ENCODE data around the gene MTA1.

MTA1 gene

DNA sequence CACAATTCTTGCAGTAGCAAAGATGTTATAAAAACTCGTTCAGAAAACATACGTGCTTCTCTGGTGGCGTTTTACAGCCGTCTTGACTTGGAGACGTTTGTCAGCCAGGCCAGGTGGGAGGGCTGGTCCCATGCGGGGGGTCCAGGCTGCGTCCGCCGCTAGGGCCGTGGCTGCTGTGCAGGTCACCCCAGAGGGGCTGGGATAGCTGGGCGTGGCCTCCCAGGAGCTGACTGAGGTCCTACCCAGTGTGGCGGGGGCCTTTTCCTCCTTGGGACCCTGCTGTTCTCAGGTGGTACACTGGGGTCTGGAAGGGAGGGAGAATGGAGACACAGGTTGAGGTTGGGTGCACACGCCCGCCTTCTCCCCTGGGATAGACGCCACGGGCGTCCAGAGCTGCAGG, 25.2 kb downstream of the MTA1 start:
- Histone ChIP-seq H3K4me3 (ENCODE audit: low read depth, low read length) (no peak overlapping the region), H3K36me3 (peaks cover 13% of the 10 kb centered on the region), H3K9me3 (ENCODE audit: severe bottlenecking) (no peaks in the 10 kb centered on the region), H3K27ac (no peak overlapping the region), H3K27me3 (ENCODE audit: insufficient read depth, low read depth, severe bottlenecking) (no peaks in the 10 kb centered on the region)
- TF ChIP-seq, protein P1, sequence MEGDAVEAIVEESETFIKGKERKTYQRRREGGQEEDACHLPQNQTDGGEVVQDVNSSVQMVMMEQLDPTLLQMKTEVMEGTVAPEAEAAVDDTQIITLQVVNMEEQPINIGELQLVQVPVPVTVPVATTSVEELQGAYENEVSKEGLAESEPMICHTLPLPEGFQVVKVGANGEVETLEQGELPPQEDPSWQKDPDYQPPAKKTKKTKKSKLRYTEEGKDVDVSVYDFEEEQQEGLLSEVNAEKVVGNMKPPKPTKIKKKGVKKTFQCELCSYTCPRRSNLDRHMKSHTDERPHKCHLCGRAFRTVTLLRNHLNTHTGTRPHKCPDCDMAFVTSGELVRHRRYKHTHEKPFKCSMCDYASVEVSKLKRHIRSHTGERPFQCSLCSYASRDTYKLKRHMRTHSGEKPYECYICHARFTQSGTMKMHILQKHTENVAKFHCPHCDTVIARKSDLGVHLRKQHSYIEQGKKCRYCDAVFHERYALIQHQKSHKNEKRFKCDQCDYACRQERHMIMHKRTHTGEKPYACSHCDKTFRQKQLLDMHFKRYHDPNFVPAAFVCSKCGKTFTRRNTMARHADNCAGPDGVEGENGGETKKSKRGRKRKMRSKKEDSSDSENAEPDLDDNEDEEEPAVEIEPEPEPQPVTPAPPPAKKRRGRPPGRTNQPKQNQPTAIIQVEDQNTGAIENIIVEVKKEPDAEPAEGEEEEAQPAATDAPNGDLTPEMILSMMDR (IDR thresholded peaks at IDR 0.05; ENCODE audit: low read depth, low read length): no peak
- DNase-seq: no peak

GRCh38 chr14:105445290-105445689, 25.7 kb downstream of the MTA1 start:
- H3K4me3 ChIP-seq (ENCODE audit: low read depth, low read length): no peak overlapping the region
- no peak overlapping the region for H3K27ac ChIP-seq
- H3K27me3 ChIP-seq (ENCODE audit: insufficient read depth, low read depth, severe bottlenecking): no peaks in the 10 kb centered on the region
- H3K36me3 ChIP-seq: peaks cover 17% of the 10 kb centered on the region
- no peak for DNase-seq
- TF ChIP-seq, protein P1 (IDR thresholded peaks at IDR 0.05; ENCODE audit: low read depth, low read length): no peak
- H3K9me3 ChIP-seq (ENCODE audit: severe bottlenecking): no peaks in the 10 kb centered on the region

DNA sequence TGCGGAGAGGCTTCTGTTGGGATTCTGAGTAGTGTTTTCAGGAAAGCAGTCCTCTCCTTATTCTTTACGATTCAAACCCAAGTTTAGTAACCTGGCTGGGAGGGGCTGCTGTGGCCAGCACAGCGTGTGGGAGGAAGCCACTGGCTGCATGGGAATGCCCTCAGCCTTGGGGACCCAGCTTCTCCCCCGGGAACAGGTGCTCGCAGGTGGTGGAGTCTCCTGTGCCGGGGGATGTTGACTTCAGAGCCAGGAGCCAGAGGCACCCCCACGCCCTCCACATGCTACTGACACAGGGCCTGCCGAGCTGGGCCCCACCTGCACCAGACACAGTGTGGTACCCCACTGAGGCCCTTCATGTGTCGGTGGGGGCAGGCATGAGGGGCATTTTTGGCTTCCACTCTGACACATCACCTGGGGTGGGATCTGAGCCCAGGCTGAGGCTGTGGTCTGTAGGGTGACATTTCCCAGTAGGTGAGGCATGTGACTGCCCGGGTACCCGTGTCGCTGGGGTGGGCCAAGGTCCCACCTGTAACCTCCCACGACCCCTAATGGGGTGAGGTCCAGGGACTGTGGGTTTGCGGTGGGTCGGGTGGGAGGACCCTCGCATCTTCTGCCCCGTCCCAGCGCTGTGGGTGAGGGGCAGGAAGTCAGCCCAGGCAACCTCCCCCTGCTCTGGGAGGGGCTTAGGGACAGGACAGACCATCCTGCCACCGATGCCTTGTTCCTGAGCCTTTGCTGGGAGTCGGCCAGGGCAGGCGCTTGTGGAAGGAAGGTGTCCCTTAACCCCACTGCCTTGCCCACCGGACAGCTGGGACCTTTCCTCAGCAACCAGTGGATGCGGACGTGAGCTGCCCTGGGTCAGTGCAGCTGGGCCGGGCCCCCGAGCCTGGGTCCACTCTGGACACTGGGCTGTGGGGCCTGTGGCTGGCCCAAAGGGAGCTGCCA, 26.5 kb downstream of the MTA1 start:
- TF ChIP-seq, protein P1 (IDR thresholded peaks at IDR 0.05; ENCODE audit: low read depth, low read length): no peak
- Histone ChIP-seq H3K36me3 (peaks cover 26% of the 10 kb centered on the region), H3K27ac (no peak overlapping the region), H3K9me3 (ENCODE audit: severe bottlenecking) (no peaks in the 10 kb centered on the region), H3K4me3 (ENCODE audit: low read depth, low read length) (no peak overlapping the region), H3K27me3 (ENCODE audit: insufficient read depth, low read depth, severe bottlenecking) (no peaks in the 10 kb centered on the region)
- no peak for DNase-seq

- TF ChIP-seq, protein P1 (IDR thresholded peaks at IDR 0.05; ENCODE audit: low read depth, low read length): no peak
- H3K36me3 ChIP-seq: peaks cover 30% of the 10 kb centered on the region
- no peaks in the 10 kb centered on the region for H3K9me3 ChIP-seq (ENCODE audit: severe bottlenecking)
- H3K4me3 ChIP-seq (ENCODE audit: low read depth, low read length): no peak overlapping the region
- H3K27me3 ChIP-seq (ENCODE audit: insufficient read depth, low read depth, severe bottlenecking): no peaks in the 10 kb centered on the region
- H3K27ac ChIP-seq: no peak overlapping the region
- DNase-seq: no peak
Observed at GRCh38 chr14:105446971-105447370, 27.3 kb downstream of the MTA1 start.

DNA sequence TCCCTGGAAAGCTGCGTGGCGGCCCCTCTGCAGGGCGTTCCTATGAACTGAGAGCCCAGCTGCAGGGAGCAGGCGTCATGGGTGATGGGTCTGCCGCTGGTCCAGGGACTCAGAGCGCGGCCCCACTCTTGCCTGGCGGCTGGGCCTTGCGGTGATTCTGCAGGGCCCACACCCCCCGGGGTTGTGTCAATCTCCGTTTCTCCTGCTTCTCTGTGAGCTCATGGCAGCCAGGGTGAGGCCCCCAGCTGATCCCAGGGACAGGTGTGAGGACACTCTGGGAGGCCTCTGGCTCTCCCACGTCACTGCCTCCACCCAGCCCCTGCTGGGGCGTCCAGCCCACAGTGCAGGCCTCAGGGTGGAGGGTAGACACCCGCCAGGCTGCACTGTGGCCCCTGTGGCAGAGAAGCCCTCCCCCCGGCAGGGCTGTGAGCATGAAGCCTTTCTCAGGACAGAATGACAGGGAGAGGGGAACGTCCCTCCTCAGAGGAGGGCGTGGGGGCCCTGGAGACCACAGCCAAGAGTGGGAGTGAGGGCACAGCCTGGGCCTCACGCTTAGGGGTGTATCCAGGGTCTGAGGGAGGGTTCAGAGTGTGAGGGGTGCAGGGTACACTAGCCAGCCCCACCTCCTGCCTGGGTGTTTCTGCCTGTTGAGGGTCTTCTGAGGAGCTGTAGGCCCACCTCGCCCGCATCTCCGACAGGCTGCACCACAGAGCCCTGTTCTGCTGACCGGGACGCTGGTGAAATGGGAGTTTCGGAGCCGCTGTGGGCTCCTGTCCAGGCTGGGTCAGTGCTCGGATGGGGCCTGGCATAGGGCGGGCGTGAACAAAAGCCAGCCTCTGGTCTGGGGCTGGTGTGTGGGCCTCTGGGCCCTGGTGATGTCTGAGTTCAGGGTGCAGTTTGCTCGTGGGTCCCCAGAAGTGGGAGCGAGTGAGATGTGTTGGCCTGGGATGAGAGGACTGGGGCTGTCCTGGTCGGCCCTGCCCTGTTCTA, 28.3 kb downstream of the MTA1 start:
- Histone ChIP-seq H3K36me3 (peaks cover 38% of the 10 kb centered on the region), H3K4me3 (ENCODE audit: low read depth, low read length) (no peak overlapping the region), H3K27ac (peak overlapping the region; percentile 63), H3K27me3 (ENCODE audit: insufficient read depth, low read depth, severe bottlenecking) (no peaks in the 10 kb centered on the region), H3K9me3 (ENCODE audit: severe bottlenecking) (no peaks in the 10 kb centered on the region)
- TF ChIP-seq, protein P1 (IDR thresholded peaks at IDR 0.05; ENCODE audit: low read depth, low read length): no peak
- DNase-seq: no peak

Data from WERI-Rb-1 (cell line).